HG03135 (cell line): Measurements from ENCODE around the gene CAMK2G.
"Not testable (repeated sequence)": the region's sequence is repeated elsewhere in the genome, so short reads cannot be mapped to it uniquely, and the experiment has no call there.

ENCODE experiments used
- ATAC-seq: cut with Tn5 transposase; IDR thresholded peaks from one replicate; pipeline ENCODE4 v1.9.1; 2021; ENCODE audit warnings: mild to moderate bottlenecking, moderate library complexity; ENCODE audit not compliant: unreplicated experiment

The CAMK2G gene

DNA sequence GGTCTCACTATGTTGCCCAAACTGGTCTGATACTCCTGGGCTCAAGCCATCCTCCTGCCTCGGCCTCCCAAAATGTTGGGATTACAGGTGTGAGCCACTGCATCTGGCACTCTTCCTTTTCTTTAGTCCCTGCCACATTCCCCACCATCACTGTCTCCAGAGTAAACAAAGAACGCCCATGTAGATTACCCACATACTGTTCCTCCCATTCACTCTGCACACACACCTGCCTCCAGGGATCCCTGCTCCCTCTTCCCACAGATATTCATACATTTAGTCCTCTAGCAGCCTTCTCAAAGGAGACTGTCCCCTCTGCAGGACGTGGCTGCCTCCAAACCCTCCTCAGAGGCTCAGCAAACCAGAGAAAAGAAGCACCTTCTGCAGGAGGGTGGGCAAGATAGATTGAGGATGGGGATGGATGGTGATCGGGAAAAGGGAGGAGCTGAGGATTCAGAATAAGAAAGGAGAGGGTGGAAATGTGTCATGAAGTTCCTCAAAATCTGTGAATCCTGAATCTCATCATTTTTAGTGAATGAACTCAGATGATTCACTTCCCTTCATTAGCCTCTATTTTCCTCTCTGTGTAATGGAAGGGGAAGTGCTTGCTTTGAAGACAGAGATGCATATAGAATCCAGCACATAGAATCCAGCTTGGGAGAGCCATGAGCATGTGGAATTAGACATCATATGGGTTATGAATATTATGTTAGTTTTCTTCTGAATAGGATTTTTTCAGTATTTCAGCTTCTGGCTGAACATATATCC lies 31.1 kb upstream of the CAMK2G start:
- ATAC-seq: no peak

DNA sequence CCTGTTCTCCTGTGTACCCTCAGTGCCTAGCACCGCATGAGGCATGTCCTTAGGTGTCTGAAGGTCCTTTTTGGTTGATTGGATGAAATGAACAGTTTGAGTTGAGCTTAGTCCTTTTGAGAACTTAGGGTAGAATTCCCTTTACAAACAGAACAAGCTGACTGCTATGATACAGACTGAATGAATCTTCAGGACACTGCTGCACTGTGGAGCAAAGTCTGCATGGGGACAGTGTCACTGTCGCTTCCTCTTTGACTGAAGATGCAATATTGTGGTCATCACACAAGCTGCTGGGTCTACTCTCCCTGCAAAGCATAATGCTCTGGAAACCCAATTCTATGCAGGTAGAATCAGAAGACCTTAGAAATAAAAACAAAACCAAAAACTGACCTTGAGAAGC lies 28.0 kb upstream of the CAMK2G start:
- ATAC-seq: no peak

DNA sequence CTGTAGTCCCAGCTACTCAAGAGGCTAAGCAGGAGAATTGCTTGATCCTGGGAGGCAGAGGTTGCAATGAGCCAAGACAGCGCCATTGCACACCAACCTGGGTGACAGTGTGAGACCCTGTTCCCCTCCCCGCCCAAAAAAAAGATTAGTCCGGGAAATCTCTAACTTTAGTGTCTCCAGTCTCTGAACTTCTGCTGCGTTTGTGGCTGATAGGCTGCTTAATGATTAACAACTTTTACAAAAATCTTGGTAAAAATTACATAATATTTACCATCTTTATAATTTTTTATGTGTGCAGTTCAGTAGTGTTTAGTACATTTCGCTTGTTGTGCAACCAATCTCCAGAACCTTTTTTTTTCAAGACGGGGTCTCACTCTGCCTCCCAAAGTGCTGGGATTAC lies 26.9 kb upstream of the CAMK2G start:
- no peak for ATAC-seq

DNA sequence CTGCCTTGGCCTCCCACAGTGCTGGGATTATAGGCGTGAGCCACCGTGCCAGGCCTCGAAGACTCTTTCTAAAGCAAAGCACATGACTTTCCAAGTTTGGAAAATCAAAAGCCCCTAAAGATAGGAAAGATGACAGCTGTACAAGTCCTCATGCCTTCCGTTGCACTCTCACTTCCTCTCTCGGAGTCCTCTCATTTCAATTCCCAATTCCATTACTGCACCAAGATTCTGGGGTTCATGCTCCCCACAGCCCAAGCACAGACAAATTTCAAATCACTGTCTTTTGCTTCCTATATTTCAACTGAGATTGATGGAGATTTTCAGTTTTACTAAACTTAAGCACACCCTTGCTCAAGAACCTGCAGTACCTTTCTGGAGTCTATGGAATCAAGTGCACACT lies 25.7 kb upstream of the CAMK2G start:
- no peak for ATAC-seq

DNA sequence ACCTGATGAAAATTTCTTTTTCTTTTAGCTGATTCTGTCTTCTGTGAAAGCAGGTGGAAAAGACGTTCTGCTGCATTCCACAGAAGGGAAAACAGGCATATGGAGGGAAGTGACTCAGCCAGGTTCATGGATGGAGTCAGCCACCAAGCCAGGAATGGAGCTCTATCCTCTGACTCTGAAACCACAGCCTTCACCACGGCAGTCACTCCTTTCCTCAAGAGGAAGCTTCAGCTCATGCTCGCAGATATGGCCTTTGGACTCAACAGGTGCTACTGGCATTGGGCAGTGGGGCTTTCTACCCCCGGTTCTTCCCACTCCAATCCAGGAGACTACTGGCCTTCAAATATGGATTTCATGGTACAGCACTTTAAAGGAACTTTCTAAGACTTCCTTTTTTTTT lies 25.1 kb upstream of the CAMK2G start:
- no peak for ATAC-seq

DNA sequence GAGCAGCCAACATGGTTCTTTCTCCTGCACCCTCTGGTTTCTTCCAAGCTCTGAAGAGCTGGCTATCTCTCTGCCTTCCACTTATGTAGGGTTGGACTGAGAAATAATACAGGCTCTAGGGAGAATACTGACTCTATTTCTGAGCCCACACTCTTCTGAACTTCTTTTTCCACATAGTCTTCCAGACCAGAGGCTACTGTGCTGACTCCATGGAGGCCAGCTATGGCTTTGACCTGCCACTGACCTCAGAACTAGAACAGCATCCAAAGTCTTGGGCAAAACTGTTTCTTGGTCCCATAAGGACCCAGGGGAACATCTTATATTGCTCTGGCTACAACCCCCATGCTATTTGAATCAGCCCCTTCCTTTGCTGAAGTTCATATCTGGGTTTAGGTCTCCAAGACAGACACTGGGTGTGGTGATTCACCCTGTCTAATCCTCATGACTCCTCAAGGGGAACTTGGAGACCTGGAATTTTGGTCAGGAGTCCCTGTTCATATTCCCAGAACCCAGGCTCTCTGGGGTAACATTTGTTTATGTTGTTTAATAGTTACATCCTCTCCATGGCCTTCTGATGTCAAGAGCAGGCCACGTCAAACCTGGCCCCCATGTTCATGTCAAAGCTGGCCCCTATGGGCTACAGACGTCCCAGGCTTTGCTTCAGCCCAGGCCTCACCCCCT lies 24.5 kb upstream of the CAMK2G start:
- ATAC-seq: no peak

DNA sequence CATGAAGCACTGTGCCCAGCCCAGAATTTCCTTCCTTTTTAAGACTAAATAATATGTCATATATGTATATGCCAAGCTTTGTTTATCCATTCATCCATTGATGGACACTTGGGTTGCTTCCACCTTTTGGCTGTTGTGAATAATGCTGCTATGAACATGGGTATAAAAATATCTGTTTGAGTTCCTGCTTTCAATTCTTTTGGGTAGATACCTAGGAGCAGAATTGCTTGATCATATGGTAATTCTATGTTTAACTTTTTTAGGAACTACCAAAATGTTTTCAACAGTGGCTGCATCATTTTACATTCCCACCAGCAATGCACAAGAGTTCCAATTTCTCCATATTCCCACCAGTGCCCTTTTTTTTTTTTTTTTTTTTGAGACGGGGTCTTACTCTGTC lies 23.3 kb upstream of the CAMK2G start:
- ATAC-seq: no peak

DNA sequence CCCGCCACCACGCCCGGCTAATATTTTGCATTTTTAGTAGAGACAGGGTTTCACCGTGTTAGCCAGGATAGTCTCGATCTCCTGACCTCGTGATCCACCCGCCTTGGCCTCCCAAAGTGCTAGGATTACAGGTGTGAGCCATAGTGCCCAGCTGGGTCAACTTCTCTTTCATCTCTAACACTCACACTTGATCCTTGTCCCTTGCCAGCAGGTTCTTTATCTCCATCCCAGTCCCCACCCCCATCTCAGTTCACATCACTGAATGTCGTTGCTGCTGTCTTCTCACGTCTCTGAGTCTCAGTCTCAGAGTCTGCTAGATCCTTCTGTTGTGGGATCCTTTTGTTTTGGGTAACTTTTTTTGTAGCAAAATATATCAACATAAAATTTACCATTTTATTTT lies 21.0 kb upstream of the CAMK2G start:
- not testable (repeated sequence) for ATAC-seq

DNA sequence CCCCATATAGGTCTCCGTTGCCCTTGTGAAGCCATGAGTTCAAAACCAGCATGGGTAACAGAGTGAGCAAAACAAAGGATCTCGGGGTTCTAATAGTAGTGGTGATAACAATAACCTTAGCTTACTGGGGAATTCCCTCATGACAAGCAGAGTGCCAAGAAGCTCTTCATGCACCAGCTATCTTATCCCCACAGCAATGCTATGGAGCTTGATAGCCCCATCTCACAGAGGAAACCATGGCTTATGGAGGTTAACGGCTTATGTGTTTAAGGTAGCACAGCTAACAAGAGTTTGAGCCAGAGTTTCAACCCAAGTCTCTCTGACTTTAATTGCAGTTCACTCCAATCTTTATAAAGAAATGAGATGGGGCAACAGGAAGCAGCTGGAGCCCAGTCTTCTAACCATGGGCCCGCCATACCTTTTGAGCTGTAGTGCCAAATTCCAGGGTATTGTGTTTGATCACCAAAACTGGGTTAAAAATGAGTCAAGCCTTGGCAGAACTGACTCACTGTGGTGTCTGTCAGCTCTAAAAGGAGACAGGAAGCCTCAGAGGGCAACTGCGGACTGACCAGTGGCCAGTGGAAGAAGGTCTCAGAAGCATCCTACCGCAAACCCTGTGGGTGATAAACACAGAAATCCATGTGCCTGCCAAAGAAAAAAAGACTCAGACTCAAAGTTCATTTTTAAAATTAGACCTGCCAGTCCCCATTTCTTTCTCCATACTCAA lies 20.1 kb upstream of the CAMK2G start:
- ATAC-seq: no peak

DNA sequence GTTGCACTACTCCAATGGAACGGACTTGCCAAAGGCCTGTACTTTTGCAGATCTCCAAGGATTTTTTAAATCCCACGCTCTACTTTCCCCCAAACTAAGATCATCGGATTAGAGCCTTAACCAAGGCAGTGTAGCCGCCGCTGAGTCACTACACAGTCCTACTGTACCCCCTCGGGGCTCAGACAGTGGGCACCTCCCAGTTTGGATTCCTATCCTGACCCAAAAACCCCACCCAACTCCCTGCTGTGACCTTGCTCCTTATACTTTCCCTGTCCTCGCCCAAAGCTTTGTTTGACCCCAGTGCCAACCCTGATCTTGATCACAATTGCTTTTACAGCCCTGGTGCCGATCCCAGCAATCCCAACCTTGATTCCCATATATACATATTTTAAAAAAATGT lies 19.1 kb upstream of the CAMK2G start:
- no peak for ATAC-seq

DNA sequence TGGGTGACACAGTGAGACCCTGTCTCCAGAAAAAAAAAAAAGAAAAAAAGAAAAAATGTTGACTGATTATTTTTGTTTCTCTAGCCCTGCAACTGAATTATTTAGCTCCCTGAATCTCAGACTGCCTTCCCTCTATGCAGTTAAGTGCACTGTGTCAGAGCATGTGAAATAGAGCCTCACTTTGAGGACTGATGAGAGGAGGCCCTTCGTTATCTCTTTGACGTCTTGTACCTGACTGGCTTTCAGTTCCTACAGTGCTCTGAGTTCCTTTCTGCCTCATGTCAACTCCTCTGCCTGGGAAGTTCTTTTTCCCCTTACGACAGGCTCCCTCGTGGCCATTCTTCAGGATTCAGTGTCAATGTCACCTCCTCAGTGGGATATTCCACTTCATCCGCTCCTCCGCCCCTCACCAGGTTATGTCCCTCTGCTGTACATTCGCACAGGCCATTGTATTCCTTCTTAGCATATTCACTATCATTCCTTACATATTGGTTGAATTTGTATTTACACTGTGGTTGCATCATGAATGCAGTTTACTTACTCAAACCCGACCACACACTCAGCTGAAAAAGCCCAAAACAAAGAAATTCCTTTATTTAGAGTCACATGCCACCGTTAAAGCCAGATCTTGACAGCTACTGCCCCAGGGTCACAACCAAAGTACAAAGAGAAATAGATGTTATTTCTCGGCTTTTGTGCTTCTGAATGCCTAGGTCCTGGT lies 18.1 kb upstream of the CAMK2G start:
- no peak for ATAC-seq

DNA sequence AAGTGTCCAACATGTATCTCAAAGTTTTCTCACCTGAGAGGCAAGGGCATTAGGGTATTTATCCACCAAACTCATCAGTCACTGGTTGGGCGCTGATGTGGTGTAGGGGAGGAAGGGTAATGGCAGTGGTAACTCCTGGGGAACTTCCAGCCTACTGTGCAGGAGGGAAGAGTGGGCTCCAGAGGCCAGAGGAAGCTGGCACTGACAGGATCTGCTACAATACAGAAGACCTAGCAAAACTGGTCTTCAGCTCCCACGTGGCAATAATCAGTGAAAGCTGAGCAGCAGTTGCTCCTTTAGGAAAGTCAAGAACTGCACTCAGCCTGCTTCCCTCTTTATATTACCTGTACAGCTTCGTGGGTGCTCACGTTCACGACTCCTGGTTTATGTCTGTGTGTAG lies 17.2 kb upstream of the CAMK2G start:
- ATAC-seq: no peak

DNA sequence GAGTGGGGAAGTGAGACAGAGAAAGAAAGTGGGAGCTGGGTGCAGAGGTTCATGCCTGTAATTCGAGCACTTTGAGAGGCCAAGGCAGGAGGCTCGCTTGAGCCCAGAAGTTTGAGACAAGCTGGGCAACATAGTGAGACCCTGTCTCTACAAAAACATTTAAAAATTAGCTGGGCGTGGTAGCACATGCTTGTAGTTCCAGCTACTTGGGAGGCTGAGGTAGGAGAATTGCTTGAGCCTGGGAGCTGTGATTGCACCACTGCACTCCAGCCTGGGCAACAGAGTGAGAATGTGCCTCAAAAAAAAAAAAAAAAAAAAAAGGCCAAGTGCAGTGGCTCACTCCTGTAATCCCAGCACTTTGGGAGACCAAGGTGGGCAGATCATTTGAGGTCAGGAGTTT lies 16.5 kb upstream of the CAMK2G start:
- ATAC-seq: not testable (repeated sequence)

DNA sequence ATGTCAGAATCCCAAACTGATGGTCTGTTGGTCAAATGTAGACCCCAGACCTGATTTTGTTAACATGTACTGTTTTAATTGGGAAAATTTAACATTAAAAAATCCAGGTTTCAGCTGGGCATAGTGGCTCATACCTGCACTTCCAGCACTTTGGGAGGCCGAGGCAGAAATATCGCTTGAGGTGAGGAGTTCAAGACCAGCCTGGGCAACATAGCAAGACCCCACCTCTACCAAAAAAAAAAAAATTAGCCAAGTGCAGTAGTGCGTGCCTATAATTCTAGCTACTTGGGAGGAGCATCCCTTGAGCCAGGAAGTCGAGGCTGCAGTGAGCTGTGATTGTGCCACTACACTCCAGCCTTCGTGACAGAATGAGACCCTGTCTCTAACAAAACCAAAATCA lies 15.9 kb upstream of the CAMK2G start:
- ATAC-seq: no peak

DNA sequence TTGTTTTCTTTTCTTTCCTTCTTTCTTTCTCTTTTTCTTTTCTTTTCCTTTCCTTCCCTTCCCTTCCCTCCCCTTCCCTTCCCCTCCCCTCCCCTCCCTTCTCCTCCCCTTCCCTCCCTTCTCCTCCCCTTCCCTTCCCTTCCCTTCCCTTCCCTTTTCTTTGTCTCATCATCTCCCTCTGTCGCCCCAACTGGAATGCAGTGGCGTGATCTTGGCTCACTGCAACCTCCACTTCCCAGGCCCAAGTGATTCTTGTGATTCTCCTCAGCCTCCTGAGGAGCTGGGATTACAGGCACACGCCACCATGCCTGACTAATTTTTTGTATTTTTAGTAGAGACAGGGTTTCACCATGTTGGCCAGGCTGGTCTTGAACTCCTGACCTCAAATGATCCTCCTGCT lies 15.1 kb upstream of the CAMK2G start:
- ATAC-seq: not testable (repeated sequence)

DNA sequence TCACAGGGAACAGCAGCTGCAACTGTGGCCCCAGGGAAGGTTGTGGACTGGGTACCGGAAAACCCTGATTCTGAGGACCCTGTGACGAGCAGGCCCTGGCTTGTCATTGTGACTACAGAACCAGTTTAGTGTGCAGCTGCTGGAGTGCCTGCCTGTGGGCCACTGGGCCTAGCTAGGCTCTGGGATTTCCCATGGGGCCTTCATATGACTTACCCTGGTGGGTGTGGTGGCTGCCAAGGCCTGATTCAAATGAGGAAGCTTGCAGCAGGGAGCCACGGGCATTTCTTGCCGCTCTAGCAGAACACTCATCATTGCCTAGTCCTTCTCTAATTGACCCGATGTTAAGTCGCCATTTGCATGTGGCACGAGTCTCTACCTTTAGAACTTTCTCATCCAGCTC lies 14.7 kb upstream of the CAMK2G start:
- no peak for ATAC-seq

DNA sequence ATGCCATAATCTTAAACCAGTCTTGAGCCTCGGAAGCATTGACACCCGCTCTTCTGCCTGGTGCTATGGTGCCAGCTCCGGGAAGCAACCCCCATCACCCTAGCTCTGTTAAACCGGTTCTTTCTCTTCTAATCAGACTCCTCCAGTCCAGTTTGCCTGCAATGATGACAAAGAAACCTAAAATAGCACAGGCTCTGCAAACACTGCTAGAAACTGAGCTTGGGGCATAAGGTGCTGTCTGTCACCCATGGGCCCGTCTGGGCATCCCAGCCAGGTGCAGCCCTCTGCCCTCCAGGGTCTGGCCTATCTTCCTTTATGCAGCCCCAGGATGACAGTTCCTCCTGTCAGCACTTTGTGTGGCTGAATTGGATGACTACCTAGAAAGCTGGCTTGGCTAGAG lies 14.2 kb upstream of the CAMK2G start:
- ATAC-seq: no peak

DNA sequence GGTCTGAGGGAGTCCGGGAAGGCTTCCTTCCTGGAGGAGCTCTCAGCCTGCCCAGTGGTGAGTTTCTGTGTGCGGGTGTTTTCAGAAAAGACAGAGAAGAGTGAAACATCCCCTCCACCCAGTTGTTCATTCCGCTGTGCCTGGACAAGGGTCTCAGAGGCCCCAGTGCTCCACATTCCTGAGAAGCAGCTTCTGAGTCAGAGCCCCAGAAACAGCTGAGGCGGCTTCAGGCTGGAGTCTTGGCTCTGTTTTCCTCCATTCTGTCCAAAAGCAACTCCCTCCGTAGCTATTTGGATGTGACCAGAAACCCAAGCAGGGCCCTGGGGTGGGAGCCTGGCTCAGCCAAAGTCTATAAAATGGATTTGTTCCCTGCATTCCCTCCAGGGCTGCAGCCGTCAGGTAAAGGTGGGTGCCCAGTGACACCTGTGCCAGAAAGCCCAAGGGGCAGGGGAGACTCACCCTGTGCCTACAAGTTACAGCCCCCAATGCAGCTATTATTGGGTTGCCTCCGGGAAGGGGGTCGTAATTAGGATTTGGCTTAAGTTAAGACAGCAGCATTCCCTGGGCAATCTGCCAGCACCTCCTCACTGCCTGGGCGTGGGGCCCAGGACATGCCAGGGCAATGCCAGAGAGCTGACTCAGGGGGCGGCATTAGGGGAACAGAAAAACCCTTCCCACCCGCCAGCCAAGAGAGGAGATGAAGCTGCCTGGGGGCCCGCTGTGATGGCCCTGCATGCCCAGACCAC lies 13.1 kb upstream of the CAMK2G start:
- ATAC-seq: no peak

DNA sequence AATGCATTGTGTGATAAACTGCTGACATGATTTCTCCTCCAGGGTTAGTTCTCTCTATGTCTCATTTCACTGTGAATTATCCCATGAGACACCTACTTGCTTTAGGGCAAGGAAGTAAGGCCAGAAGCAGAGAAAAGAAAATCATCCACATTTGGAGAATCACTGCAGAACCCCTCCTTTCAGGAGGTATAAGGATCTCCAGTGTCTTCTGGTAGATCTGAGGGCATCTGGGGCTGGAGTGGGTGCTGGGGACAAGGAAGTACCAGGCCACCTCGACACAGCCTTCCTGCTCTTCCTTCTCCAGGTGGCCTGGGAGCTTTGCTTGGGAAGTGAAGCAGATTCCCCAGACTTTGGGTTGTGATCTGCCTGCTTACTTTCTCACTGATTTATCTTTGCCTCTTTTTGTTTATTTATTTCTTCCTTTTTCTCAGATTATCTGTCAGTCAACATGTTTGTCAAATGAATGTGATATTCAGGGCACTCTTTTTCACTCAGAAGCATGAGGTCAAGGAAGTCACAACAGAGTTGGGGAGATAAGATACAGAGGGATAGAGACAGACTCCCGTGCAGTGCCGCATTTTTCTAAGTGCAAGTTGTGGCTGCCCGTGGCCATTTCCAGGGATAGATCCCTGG lies 12.4 kb upstream of the CAMK2G start:
- ATAC-seq: no peak

DNA sequence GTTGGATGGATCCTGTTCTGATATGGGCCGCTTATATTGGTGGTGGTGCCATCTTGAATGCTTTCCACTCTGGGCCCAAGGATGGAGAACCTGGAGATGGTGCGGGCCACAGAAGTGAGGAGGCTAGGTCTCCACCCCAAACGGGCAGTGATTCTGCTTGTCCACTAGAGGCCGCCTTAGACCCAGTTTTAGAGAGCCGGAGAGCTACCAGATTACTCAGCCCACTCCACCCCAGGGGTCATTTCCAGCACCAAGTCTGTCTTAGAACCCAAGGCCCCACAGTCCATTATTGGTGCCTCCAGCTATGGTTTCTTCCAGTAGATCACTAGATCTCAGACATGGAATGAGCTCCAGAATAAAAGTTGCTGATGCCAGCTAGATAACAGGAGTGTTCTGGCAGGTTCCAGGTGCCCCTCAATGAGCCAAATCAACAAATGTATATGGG lies 11.8 kb upstream of the CAMK2G start:
- no peak for ATAC-seq
